Tibial artery (tissue), 4 donors: Measurements from ENCODE around the gene ATOX1.

ENCODE experiments used
- DNase-seq, 2 donors: peaks; one replicate each; pipeline ENCODE4 v3.0.0-alpha.2; 2019
- H3K27ac ChIP-seq, 2 donors: fragments of 200-600 bp; sonication (generic) in 1 of 2; 1 replicate in 1 of 2; 2 replicates in 1 of 2; pipeline ENCODE4 v1.5.1; 2018 to 2019; ENCODE audit warnings: mild to moderate bottlenecking in 1 of 2
- H3K27me3 ChIP-seq, 2 donors: fragments of 200-600 bp; sonication (generic) in 1 of 2; one replicate each; pipeline versions ENCODE4 v1.5.1 to v1.6.0; 2016 to 2019
- H3K36me3 ChIP-seq, 3 donors: fragments of 200-600 bp; sonication (generic) in 2 of 3; one replicate each; pipeline ENCODE4 v1.5.1; 2016 to 2019; ENCODE audit warnings: mild to moderate bottlenecking in 2 of 3
- H3K4me1 ChIP-seq, 4 donors: fragments of 200-600 bp; sonication (generic) in 2 of 4; 1 replicate in 3 of 4; 2 replicates in 1 of 4; pipeline ENCODE4 v1.5.1; 2016 to 2019
- H3K4me3 ChIP-seq, 2 donors: fragments of 200-600 bp; sonication (generic) in 1 of 2; 1 replicate in 1 of 2; 2 replicates in 1 of 2; pipeline ENCODE4 v1.5.1; 2018 to 2019; ENCODE audit warnings: mild to moderate bottlenecking in 2 of 2
- H3K9me3 ChIP-seq, 3 donors: fragments of 200-600 bp; sonication (generic) in 1 of 3; one replicate each; pipeline ENCODE4 v1.5.1; 2016 to 2019
- CTCF ChIP-seq, 2 experiments: fragments of 200-600 bp in 1 of 2; fragments of 450-650 bp in 1 of 2; IDR thresholded peaks; one replicate each; pipeline ENCODE4 v1.5.1; 2017 to 2019; ENCODE audit warnings: antibody characterized with exemption in 2 of 2, mild to moderate bottlenecking in 1 of 2, moderate library complexity in 1 of 2
- intact Hi-C: fragments of 100-400 bp; cut with DNase I; formaldehyde crosslinking; loops from one replicate; pipeline ENCODE4 v1.15.0; 2023; ENCODE audit warnings: low total_unique reads

The ATOX1 gene

DNA sequence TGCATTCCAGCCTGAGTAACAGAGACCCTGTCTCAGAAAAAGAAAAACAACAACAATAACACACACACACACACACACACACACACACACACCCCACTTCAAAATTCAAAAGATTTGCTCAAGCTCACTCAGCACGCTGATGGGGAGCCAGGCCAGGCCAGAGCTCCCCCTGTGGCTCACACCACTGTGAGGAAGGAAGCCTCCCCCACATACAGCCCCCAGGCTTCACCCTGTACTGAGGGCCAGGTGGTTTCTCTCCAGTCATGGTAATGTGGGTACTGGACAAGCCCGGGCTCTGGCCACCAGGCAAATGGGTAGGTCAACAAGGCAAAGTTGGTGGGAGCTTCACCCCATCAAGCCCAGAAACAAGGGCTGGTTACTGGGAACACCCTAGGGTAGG, 19.0 kb downstream of the ATOX1 start:
- H3K36me3 ChIP-seq, result peaks cover 0 to 11% (median 6%) of the 10 kb centered on the region in 3 donors
- DNase-seq, result no peak
- H3K27ac ChIP-seq, result peak overlapping the region; percentile 74 to 80
- peaks cover 0 to 40% (median 23%) of the 10 kb centered on the region in 4 donors for H3K4me1 ChIP-seq
- TF ChIP-seq CTCF (IDR thresholded peaks at IDR 0.05), result no peak
- H3K9me3 ChIP-seq, result no peaks in the 10 kb centered on the region
- H3K4me3 ChIP-seq, result no peak overlapping the region
- intact Hi-C loops, result no loop called here
- H3K27me3 ChIP-seq, result no peaks in the 10 kb centered on the region

DNA sequence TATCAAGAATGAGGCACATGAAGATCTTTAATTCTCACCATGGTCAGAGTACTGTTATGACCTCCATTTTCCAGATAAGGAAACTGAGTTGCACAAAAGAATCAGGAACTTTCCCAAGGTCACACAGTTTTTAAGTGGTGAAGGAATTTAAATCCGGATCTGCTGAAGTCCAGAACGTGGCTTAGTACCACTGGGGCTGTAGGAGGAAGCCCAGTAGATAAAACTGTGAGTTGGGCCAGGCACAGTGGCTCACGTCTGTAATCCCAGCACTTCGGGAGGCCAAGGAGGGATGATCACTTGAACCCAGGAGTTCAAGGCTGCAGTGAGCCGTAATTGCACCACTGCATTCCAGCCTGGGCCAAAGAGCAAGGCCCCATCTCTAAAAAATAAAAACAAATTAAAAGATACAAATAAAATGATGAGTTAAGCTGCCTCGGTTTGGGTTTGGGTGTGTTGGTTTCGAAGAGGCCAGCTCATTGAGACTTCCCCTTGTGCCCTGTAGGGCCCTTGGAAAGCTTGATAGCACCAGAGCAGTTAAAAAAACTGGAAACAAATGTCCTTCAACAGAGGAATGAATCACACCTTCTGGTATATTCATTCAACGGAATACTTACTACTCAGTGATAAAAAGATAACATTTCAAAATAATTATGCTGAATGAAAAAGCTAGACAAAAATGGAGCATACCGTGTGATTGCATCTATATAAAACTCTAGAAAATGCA, 20.1 kb downstream of the ATOX1 start:
- Histone ChIP-seq H3K36me3 (peaks cover 0 to 10% (median 4%) of the 10 kb centered on the region in 3 donors), H3K27ac (peak overlapping the region in 1 of 2 donors; percentile 26), H3K4me3 (no peak overlapping the region), H3K9me3 (no peaks in the 10 kb centered on the region), H3K27me3 (no peaks in the 10 kb centered on the region), H3K4me1 (peaks cover 0 to 40% (median 23%) of the 10 kb centered on the region in 4 donors)
- intact Hi-C loops, result no loop called here
- no peak for TF ChIP-seq CTCF (IDR thresholded peaks at IDR 0.05)
- no peak for DNase-seq

- H3K9me3 ChIP-seq, result no peaks in the 10 kb centered on the region
- no peak overlapping the region for H3K27ac ChIP-seq
- H3K27me3 ChIP-seq, result no peaks in the 10 kb centered on the region
- peaks cover 0 to 40% (median 23%) of the 10 kb centered on the region in 4 donors for H3K4me1 ChIP-seq
- DNase-seq, result no peak
- no peak for TF ChIP-seq CTCF (IDR thresholded peaks at IDR 0.05)
- intact Hi-C loops, result no loop called here
- peaks cover 0 to 2% (median 0%) of the 10 kb centered on the region in 3 donors for H3K36me3 ChIP-seq
- H3K4me3 ChIP-seq, result no peak overlapping the region
These were observed 21.0 kb downstream of the ATOX1 start for GRCh38 chr5:151737431-151737830.

- Histone ChIP-seq H3K4me3 (no peak overlapping the region), H3K36me3 (no peaks in the 10 kb centered on the region), H3K27me3 (no peaks in the 10 kb centered on the region), H3K4me1 (peaks cover 0 to 23% (median 11%) of the 10 kb centered on the region in 4 donors), H3K27ac (no peak overlapping the region), H3K9me3 (no peaks in the 10 kb centered on the region)
- TF ChIP-seq CTCF (IDR thresholded peaks at IDR 0.05), result no peak
- intact Hi-C loops, result no loop called here
- no peak for DNase-seq
These were observed 22.8 kb downstream of the ATOX1 start for GRCh38 chr5:151735646-151736045.

- Histone ChIP-seq H3K4me3 (no peak overlapping the region), H3K9me3 (no peaks in the 10 kb centered on the region), H3K27ac (no peak overlapping the region), H3K4me1 (peaks cover 0 to 8% (median 0%) of the 10 kb centered on the region in 4 donors), H3K36me3 (peaks cover 0 to 7% (median 0%) of the 10 kb centered on the region in 3 donors), H3K27me3 (no peaks in the 10 kb centered on the region)
- DNase-seq, result no peak
- intact Hi-C loops, result no loop called here
- TF ChIP-seq CTCF (IDR thresholded peaks at IDR 0.05), result no peak
These were observed 24.4 kb downstream of the ATOX1 start for GRCh38 chr5:151734064-151734408.
